ENCODE data around the gene KLHL20.

Gene KLHL20

DNA sequence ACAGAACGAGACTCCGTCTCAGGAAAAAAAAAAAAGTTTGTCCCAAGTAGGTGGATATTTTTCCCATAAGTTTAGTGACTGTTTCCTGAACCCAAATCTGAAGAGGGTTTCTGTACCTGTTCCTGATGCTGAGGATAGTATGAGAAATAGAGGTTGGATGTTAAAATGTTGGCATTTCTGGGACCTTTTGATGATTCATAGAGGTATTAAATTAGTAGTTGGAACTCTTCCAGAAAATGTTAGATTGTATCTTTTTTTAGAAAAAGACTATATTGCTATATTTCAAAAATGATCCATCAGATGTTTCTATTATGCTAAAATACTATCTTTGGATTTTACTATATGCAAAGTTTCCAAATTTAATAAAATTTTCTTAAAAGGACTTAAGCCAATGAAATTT is 112.8 kb downstream of the KLHL20 start:
- no peak for DNase-seq (ENCODE audit: low read depth in 4 of 4, low spot score in 1 of 4)

DNA sequence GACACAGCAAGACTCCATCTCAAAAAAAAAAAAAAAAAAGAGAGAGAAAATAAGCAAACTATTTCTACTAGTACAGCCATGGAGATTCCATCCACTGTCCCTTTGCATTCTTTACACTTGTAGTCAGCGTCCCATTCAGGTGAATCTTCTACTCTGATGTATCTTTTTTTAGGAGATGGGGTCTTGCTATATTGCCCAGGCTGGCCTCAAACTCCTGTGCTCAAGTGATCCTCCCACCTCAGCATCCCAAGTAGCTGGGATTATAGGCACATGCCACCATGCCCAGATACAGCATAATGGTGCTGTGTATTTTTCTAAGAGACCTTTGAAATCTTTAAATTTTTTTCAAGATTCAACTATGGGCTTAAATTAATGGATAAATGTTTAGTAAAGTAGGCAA is 118.0 kb downstream of the KLHL20 start:
- no peak for DNase-seq (ENCODE audit: low read depth in 4 of 4, low spot score in 1 of 4)

Data from stimulated activated CD4-positive, alpha-beta T cell treated with anti-CD3 and anti-CD28 coated beads, Interleukin-1b, Interleukin-23, amount 100 ng/mL, for 24 hours (primary cell).